HCT116 (cell line): ENCODE data around the gene CLPTM1L.

Experiments
- EZH2phosphoT487 ChIP-seq: fragments of 200-600 bp; IDR thresholded peaks from 2 replicates; pipeline ENCODE4 v1.6.1; 2018; ENCODE audit warnings: antibody characterized with exemption, borderline replicate concordance
- POLR2A ChIP-seq: IDR thresholded peaks from 2 replicates; pipeline ENCODE4 v1.7.0; 2011; ENCODE audit warnings: borderline replicate concordance; ENCODE audit not compliant: insufficient read depth, insufficient read length; ENCODE audit errors: extremely low read depth
- SIN3A ChIP-seq: IDR thresholded peaks from 2 replicates; pipeline ENCODE4 v1.6.1; 2012; ENCODE audit warnings: low read depth
- SP1 ChIP-seq: IDR thresholded peaks from 2 replicates; pipeline ENCODE4 v1.6.1; 2012; ENCODE audit warnings: low read depth
- SRF ChIP-seq: IDR thresholded peaks from 2 replicates; pipeline ENCODE4 v1.6.1; 2012; ENCODE audit warnings: low read depth
- YY1 ChIP-seq: IDR thresholded peaks from 2 replicates; pipeline ENCODE4 v1.6.1; 2011; ENCODE audit warnings: low read length, low read depth, moderate library complexity, mild to moderate bottlenecking; ENCODE audit not compliant: insufficient replicate concordance; ENCODE audit errors: extremely low read depth
- ZFX ChIP-seq: fragments of 450-650 bp; IDR thresholded peaks from 2 replicates; pipeline ENCODE4 v1.6.1; 2017
- TF ChIP-seq, protein P1 (sequence below): IDR thresholded peaks from 2 replicates; pipeline ENCODE4 v1.6.1; 2012
- TF ChIP-seq, protein P2 (sequence below): IDR thresholded peaks from 2 replicates; pipeline ENCODE4 v1.6.1; 2011; ENCODE audit warnings: mild to moderate bottlenecking, low read length, moderate library complexity; ENCODE audit not compliant: insufficient replicate concordance; ENCODE audit errors: extremely low read depth
- TF ChIP-seq, protein P3 (sequence below), 3 experiments: fragments of 200-600 bp in 1 of 3; sonication (generic) in 1 of 3; IDR thresholded peaks in 2 of 3; conservative IDR thresholded peaks in 1 of 3; 2 replicates each; pipeline ENCODE4 v1.5.1; 2012 to 2017; ENCODE audit warnings: low read depth in 2 of 3, low read length in 2 of 3, antibody characterized with exemption in 1 of 3, borderline replicate concordance in 1 of 3, control low read depth in 1 of 3, mild to moderate bottlenecking in 1 of 3, mixed read lengths in 1 of 3, mixed run types in 1 of 3, moderate library complexity in 1 of 3; ENCODE audit not compliant: insufficient read depth in 1 of 3
- TF ChIP-seq, protein P4 (sequence below): IDR thresholded peaks from 2 replicates; pipeline ENCODE4 v1.6.1; 2012

DNA sequence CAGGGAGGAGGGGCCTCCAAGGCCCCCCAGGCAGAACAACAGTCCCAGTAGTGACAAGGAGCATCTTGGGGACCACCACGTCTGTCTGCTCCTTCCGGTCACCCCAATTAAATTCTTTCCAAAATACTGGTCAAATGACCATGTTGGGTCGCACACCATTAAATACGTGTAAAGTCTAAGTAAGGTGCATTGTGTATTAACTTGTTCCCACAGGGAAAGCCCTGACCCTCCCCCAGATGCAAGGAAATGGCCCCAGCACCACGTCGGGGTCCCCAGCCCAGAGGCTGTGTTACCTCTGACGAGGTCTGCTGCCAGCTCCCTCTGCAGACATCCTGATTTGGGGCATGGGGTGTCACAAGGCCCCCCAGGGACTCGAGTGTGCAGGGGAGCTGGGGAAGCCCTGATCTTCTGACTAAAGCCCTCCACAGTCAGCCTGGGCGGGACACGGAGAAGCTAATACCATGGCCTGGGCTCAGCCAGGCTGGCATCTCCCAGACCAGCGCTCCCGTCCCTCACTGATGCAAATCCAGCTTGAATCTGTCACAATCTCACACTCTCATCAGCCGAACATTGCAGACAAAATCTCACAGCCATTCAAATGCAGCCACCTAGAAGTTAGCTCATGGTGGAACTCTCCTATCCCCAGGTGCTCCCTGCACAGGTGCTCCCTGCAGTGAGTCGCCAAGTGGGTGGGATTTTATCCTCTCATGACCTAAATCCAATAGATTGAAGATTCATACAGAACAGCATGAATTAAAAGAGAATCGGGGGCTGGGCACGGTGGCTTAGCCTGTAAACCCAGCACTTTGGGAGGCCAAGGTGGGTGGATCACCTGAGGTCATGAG is 63.6 kb downstream of the CLPTM1L start:
- no peak for TF ChIP-seq POLR2A
- TF ChIP-seq, protein P1, sequence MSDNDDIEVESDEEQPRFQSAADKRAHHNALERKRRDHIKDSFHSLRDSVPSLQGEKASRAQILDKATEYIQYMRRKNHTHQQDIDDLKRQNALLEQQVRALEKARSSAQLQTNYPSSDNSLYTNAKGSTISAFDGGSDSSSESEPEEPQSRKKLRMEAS = no peak
- TF ChIP-seq EZH2phosphoT487 = no peak
- TF ChIP-seq SP1 = no peak
- no peak for TF ChIP-seq SRF
- TF ChIP-seq, protein P2, sequence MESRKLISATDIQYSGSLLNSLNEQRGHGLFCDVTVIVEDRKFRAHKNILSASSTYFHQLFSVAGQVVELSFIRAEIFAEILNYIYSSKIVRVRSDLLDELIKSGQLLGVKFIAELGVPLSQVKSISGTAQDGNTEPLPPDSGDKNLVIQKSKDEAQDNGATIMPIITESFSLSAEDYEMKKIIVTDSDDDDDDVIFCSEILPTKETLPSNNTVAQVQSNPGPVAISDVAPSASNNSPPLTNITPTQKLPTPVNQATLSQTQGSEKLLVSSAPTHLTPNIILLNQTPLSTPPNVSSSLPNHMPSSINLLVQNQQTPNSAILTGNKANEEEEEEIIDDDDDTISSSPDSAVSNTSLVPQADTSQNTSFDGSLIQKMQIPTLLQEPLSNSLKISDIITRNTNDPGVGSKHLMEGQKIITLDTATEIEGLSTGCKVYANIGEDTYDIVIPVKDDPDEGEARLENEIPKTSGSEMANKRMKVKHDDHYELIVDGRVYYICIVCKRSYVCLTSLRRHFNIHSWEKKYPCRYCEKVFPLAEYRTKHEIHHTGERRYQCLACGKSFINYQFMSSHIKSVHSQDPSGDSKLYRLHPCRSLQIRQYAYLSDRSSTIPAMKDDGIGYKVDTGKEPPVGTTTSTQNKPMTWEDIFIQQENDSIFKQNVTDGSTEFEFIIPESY = no peak
- TF ChIP-seq ZFX = no peak
- TF ChIP-seq, protein P3, sequence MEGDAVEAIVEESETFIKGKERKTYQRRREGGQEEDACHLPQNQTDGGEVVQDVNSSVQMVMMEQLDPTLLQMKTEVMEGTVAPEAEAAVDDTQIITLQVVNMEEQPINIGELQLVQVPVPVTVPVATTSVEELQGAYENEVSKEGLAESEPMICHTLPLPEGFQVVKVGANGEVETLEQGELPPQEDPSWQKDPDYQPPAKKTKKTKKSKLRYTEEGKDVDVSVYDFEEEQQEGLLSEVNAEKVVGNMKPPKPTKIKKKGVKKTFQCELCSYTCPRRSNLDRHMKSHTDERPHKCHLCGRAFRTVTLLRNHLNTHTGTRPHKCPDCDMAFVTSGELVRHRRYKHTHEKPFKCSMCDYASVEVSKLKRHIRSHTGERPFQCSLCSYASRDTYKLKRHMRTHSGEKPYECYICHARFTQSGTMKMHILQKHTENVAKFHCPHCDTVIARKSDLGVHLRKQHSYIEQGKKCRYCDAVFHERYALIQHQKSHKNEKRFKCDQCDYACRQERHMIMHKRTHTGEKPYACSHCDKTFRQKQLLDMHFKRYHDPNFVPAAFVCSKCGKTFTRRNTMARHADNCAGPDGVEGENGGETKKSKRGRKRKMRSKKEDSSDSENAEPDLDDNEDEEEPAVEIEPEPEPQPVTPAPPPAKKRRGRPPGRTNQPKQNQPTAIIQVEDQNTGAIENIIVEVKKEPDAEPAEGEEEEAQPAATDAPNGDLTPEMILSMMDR (IDR thresholded peaks at IDR 0.05 in 2 of 3, conservative IDR thresholded peaks at IDR 0.05 in 1 of 3; ENCODE audit: borderline replicate concordance in 1 of 3, insufficient read depth in 1 of 3, low read depth in 2 of 3, low read length in 2 of 3) = no peak
- TF ChIP-seq YY1 = no peak
- no peak for TF ChIP-seq SIN3A
- TF ChIP-seq, protein P4, sequence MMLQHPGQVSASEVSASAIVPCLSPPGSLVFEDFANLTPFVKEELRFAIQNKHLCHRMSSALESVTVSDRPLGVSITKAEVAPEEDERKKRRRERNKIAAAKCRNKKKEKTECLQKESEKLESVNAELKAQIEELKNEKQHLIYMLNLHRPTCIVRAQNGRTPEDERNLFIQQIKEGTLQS = no peak
